ENCODE measurements around the gene RIC1. TPM values are rescaled to one million over a fixed set of nuclear protein-coding genes. Genes with fewer than 3 reads are reported as not detected.
"Not testable (repeated sequence)": the region's sequence is repeated elsewhere in the genome, so short reads cannot be mapped to it uniquely, and the experiment has no call there.

RIC1 gene
- total and polyA plus RNA-seq, 2 experiments from 2014 or later: 9.7 to 33.7 TPM

GRCh38 chr9:5698810-5699556 lies 70.1 kb downstream of the RIC1 start:
- no peak overlapping the region for H3K4me3 ChIP-seq
- H3K27ac ChIP-seq: no peak overlapping the region
- TF ChIP-seq CTCF (IDR thresholded peaks at IDR 0.05; ENCODE audit: low read depth, low read length): no peak
- DNase-seq (ENCODE audit: low read depth in 1 of 2, low spot score in 1 of 2): peak in 1 of 2 donors; percentile 10
- no peaks in the 10 kb centered on the region for H3K9me3 ChIP-seq (ENCODE audit: low read depth)
- no peaks in the 10 kb centered on the region for H3K36me3 ChIP-seq
- no peaks in the 10 kb centered on the region for H3K4me1 ChIP-seq (ENCODE audit: low read depth)
- no peaks in the 10 kb centered on the region for H3K27me3 ChIP-seq

GRCh38 chr9:5708414-5708813 lies 79.5 kb downstream of the RIC1 start:
- Histone ChIP-seq H3K4me3 (no peak overlapping the region), H3K9me3 (ENCODE audit: low read depth) (no peaks in the 10 kb centered on the region)
- no peak for DNase-seq (ENCODE audit: low read depth in 1 of 2, low spot score in 1 of 2)

GRCh38 chr9:5712651-5713390 lies 83.9 kb downstream of the RIC1 start:
- H3K27ac ChIP-seq: no peak overlapping the region
- H3K4me3 ChIP-seq: no peak overlapping the region
- no peaks in the 10 kb centered on the region for H3K27me3 ChIP-seq
- peaks cover 6% of the 10 kb centered on the region for H3K36me3 ChIP-seq
- no peaks in the 10 kb centered on the region for H3K4me1 ChIP-seq (ENCODE audit: low read depth)
- H3K9me3 ChIP-seq (ENCODE audit: low read depth): no peaks in the 10 kb centered on the region
- no peak for DNase-seq (ENCODE audit: low read depth in 1 of 2, low spot score in 1 of 2)
- TF ChIP-seq CTCF (IDR thresholded peaks at IDR 0.05; ENCODE audit: low read depth, low read length): no peak

More at GRCh38 chr9:5708414-5708813, 79.5 kb downstream of the RIC1 start:
- TF ChIP-seq CTCF (IDR thresholded peaks at IDR 0.05; ENCODE audit: low read depth, low read length): no peak
- H3K27me3 ChIP-seq: no peaks in the 10 kb centered on the region
- H3K4me1 ChIP-seq (ENCODE audit: low read depth): no peaks in the 10 kb centered on the region
- no peaks in the 10 kb centered on the region for H3K36me3 ChIP-seq
- no peak overlapping the region for H3K27ac ChIP-seq

- Histone ChIP-seq H3K27ac (no peak overlapping the region), H3K36me3 (peaks cover 6% of the 10 kb centered on the region), H3K4me3 (no peak overlapping the region), H3K4me1 (ENCODE audit: low read depth) (no peaks in the 10 kb centered on the region), H3K9me3 (ENCODE audit: low read depth) (no peaks in the 10 kb centered on the region), H3K27me3 (no peaks in the 10 kb centered on the region)
- peak; percentile 3 to 33 for DNase-seq (ENCODE audit: low read depth in 1 of 2, low spot score in 1 of 2)
- TF ChIP-seq CTCF (IDR thresholded peaks at IDR 0.05; ENCODE audit: low read depth, low read length): peak; percentile 40
These were observed 85.8 kb downstream of the RIC1 start for GRCh38 chr9:5714501-5715401.

GRCh38 chr9:5715548-5716127 lies 86.7 kb downstream of the RIC1 start:
- Histone ChIP-seq H3K4me1 (ENCODE audit: low read depth) (no peaks in the 10 kb centered on the region), H3K27ac (no peak overlapping the region), H3K36me3 (peaks cover 9% of the 10 kb centered on the region), H3K27me3 (no peaks in the 10 kb centered on the region), H3K4me3 (no peak overlapping the region), H3K9me3 (ENCODE audit: low read depth) (no peaks in the 10 kb centered on the region)
- DNase-seq (ENCODE audit: low read depth in 1 of 2, low spot score in 1 of 2): no peak
- no peak for TF ChIP-seq CTCF (IDR thresholded peaks at IDR 0.05; ENCODE audit: low read depth, low read length)

GRCh38 chr9:5717434-5717833 lies 88.5 kb downstream of the RIC1 start:
- not testable (repeated sequence) for H3K9me3 ChIP-seq (ENCODE audit: low read depth); H3K27ac ChIP-seq; DNase-seq (ENCODE audit: low read depth in 1 of 2, low spot score in 1 of 2); H3K27me3 ChIP-seq; H3K4me1 ChIP-seq (ENCODE audit: low read depth); H3K4me3 ChIP-seq
- H3K36me3 ChIP-seq: peaks cover 14% of the 10 kb centered on the region

Measured in cardiac muscle cell (in vitro differentiated cells and primary cell).